ENCODE measurements around the gene FIS1. TPM values are rescaled to one million over a fixed set of nuclear protein-coding genes. Genes with fewer than 3 reads are reported as not detected.
"Not testable (repeated sequence)": the region's sequence is repeated elsewhere in the genome, so short reads cannot be mapped to it uniquely, and the experiment has no call there.

Gene FIS1
- total and polyA plus RNA-seq, 2 experiments from 2014 or later, result 130 to 131 TPM

- Histone ChIP-seq H3F3A (replicated peaks; ENCODE audit: low read depth) (0 out of 2 replicates have a peak, but pooled peaks cover 2% of the 10 kb centered on the region), H3K79me2 (replicated peaks; ENCODE audit: insufficient read depth) (no peaks in the 10 kb centered on the region), H3K4me3 (no peak overlapping the region), H3K36me3 (ENCODE audit: insufficient read depth) (no peaks in the 10 kb centered on the region), H3K4me2 (no peak overlapping the region), H2AFZ (no peak overlapping the region), H4K20me1 (replicated peaks; ENCODE audit: insufficient read depth) (no peaks in the 10 kb centered on the region), H3K9me2 (ENCODE audit: insufficient read depth) (no peaks in the 10 kb centered on the region), H3K27me3 (ENCODE audit: insufficient read depth) (no peaks in the 10 kb centered on the region), H3K4me1 (ENCODE audit: insufficient read depth) (no peaks in the 10 kb centered on the region), H3K27ac (ENCODE audit: low read depth) (no peak overlapping the region)
- Mint-ChIP-seq H3K27me3 (ENCODE audit: insufficient read depth, low read depth, poor library complexity) (peaks cover 6% of the 10 kb centered on the region), H3K4me3 (no peak overlapping the region), H3K27ac (no peak overlapping the region), H3K4me1 (peaks cover 4% of the 10 kb centered on the region; the same call in 2 of the 3 replicates), H3K36me3 (ENCODE audit: low read depth) (no peaks in the 10 kb centered on the region), H3K9me3 (no peaks in the 10 kb centered on the region)
- TF ChIP-seq, protein P1, sequence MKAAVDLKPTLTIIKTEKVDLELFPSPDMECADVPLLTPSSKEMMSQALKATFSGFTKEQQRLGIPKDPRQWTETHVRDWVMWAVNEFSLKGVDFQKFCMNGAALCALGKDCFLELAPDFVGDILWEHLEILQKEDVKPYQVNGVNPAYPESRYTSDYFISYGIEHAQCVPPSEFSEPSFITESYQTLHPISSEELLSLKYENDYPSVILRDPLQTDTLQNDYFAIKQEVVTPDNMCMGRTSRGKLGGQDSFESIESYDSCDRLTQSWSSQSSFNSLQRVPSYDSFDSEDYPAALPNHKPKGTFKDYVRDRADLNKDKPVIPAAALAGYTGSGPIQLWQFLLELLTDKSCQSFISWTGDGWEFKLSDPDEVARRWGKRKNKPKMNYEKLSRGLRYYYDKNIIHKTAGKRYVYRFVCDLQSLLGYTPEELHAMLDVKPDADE (IDR thresholded peaks at IDR 0.05), result no peak
- no peak for TF ChIP-seq EZH2phosphoT487 (IDR thresholded peaks at IDR 0.05; ENCODE audit: unreplicated experiment)
- no peak for TF ChIP-seq ZNF114 (CRISPR knock-in tag; IDR thresholded peaks at IDR 0.05)
- DNase-seq (ENCODE audit: low spot score) (no peak), ATAC-seq (no peak)
These were observed 13.4 kb upstream of the FIS1 start for GRCh38 chr7:101258243-101258731.

DNA sequence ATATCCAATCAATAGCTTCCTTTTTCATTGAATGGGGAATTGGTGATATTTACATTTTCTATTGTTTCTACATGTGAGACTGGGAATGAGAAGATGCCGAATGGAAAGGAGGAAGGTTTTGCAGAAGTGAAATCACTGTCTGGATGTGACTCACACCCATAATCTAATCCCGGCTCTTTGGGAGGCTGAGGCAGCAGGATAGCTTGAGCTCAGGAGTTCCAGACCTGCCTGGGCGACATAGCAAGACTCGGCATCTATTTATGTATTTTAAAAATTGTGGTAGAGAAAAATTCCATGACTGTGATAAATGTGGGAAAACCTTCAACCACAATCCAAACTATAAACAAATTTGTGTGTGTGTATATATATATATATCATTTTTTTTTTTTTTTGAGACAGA lies 10.9 kb upstream of the FIS1 start:
- H3K9me2 ChIP-seq (ENCODE audit: insufficient read depth), result no peaks in the 10 kb centered on the region
- H3K9me3 Mint-ChIP-seq, result no peaks in the 10 kb centered on the region; the same call in 2 of the 3 replicates
- peaks cover 9% of the 10 kb centered on the region for H3K4me1 Mint-ChIP-seq
- DNase-seq (ENCODE audit: low spot score) (no peak), ATAC-seq (no peak)
- no peak overlapping the region for H3K4me3 Mint-ChIP-seq
- H3K79me2 ChIP-seq (replicated peaks; ENCODE audit: insufficient read depth), result peaks cover 12% of the 10 kb centered on the region
- TF ChIP-seq ZNF114 (CRISPR knock-in tag; IDR thresholded peaks at IDR 0.05), result no peak
- no peak for TF ChIP-seq EZH2phosphoT487 (IDR thresholded peaks at IDR 0.05; ENCODE audit: unreplicated experiment)
- no peak for TF ChIP-seq JUNB (IDR thresholded peaks at IDR 0.05; ENCODE audit: unreplicated experiment)
- TF ChIP-seq POLR2AphosphoS5 (IDR thresholded peaks at IDR 0.05; ENCODE audit: low read depth), result no peak
- TF ChIP-seq, protein P1 (IDR thresholded peaks at IDR 0.05), result no peak
- no peak for TF ChIP-seq STAT1 (IDR thresholded peaks at IDR 0.05; ENCODE audit: unreplicated experiment)
- TF ChIP-seq, protein P2, sequence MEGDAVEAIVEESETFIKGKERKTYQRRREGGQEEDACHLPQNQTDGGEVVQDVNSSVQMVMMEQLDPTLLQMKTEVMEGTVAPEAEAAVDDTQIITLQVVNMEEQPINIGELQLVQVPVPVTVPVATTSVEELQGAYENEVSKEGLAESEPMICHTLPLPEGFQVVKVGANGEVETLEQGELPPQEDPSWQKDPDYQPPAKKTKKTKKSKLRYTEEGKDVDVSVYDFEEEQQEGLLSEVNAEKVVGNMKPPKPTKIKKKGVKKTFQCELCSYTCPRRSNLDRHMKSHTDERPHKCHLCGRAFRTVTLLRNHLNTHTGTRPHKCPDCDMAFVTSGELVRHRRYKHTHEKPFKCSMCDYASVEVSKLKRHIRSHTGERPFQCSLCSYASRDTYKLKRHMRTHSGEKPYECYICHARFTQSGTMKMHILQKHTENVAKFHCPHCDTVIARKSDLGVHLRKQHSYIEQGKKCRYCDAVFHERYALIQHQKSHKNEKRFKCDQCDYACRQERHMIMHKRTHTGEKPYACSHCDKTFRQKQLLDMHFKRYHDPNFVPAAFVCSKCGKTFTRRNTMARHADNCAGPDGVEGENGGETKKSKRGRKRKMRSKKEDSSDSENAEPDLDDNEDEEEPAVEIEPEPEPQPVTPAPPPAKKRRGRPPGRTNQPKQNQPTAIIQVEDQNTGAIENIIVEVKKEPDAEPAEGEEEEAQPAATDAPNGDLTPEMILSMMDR (conservative IDR thresholded peaks at IDR 0.05; ENCODE audit: low read depth in 2 of 2), result no peak
- no peak for TF ChIP-seq REST (IDR thresholded peaks at IDR 0.05; ENCODE audit: unreplicated experiment)
- H3K27ac Mint-ChIP-seq, result no peak overlapping the region
- no peaks in the 10 kb centered on the region for H3K36me3 ChIP-seq (ENCODE audit: insufficient read depth)
- H3K4me1 ChIP-seq (ENCODE audit: insufficient read depth), result peaks cover 6% of the 10 kb centered on the region; the same call in 1 of the 2 replicates
- no peak overlapping the region for H3K4me3 ChIP-seq
- H3K4me2 ChIP-seq, result no peak overlapping the region
- no peak overlapping the region; the same call in 1 of the 2 replicates for H3K27ac ChIP-seq (ENCODE audit: low read depth)
- H3K27me3 ChIP-seq (ENCODE audit: insufficient read depth), result no peaks in the 10 kb centered on the region
- H2AFZ ChIP-seq, result no peak overlapping the region
- H3K36me3 Mint-ChIP-seq (ENCODE audit: low read depth), result peaks cover 5% of the 10 kb centered on the region; the same call in 1 of the 3 replicates
- peaks cover 6% of the 10 kb centered on the region; the same call in 1 of the 2 replicates for H4K20me1 ChIP-seq (replicated peaks; ENCODE audit: insufficient read depth)
- peaks cover 5% of the 10 kb centered on the region for H3K27me3 Mint-ChIP-seq (ENCODE audit: insufficient read depth, low read depth, poor library complexity)
- H3F3A ChIP-seq (replicated peaks; ENCODE audit: low read depth), result 0 out of 2 replicates have a peak, but pooled peaks cover 2% of the 10 kb centered on the region

- not testable (repeated sequence) for H3K27ac ChIP-seq (ENCODE audit: low read depth); H3K4me3 Mint-ChIP-seq; H3F3A ChIP-seq (replicated peaks; ENCODE audit: low read depth); H3K36me3 ChIP-seq (ENCODE audit: insufficient read depth); H3K4me1 Mint-ChIP-seq; H3K27me3 Mint-ChIP-seq (ENCODE audit: insufficient read depth, low read depth, poor library complexity); H3K27ac Mint-ChIP-seq; H3K9me3 Mint-ChIP-seq; DNase-seq (ENCODE audit: low spot score); H3K4me1 ChIP-seq (ENCODE audit: insufficient read depth); H3K4me2 ChIP-seq; H3K9me2 ChIP-seq (ENCODE audit: insufficient read depth); H3K27me3 ChIP-seq (ENCODE audit: insufficient read depth); ATAC-seq
- H4K20me1 ChIP-seq (replicated peaks; ENCODE audit: insufficient read depth), result peaks cover 10% of the 10 kb centered on the region; the same call in 1 of the 2 replicates
- H3K79me2 ChIP-seq (replicated peaks; ENCODE audit: insufficient read depth), result peaks cover 36% of the 10 kb centered on the region
- H3K4me3 ChIP-seq, result peak overlapping the region; percentile 51; the same call in 1 of the 2 replicates
- H2AFZ ChIP-seq, result peak overlapping the region; percentile 83; the same call in 1 of the 2 replicates
- peaks cover 11% of the 10 kb centered on the region for H3K36me3 Mint-ChIP-seq (ENCODE audit: low read depth)
These were observed 8.3 kb upstream of the FIS1 start for GRCh38 chr7:101253199-101253598.
